CD4-positive, alpha-beta T cell (primary cell): ENCODE data around the gene MSL3. TPM values are rescaled to one million over a fixed set of nuclear protein-coding genes. Genes with fewer than 3 reads are reported as not detected.

Experiments
- ATAC-seq: fragments of 200-7000 bp; cut with Tn5 transposase; one replicate; pipeline ENCODE4 v1.10.0; 2022; ENCODE audit warnings: mild to moderate bottlenecking; ENCODE audit not compliant: poor library complexity
- CTCF ChIA-PET: fragments of 350-600 bp; sonication (Branson Sonifier 250); formaldehyde crosslinking; loops from one replicate; lab custom pipeline; 2021; ENCODE audit warnings: antibody characterized with exemption, inconsistent platforms; lab: Charles Lee
- POLR2A ChIA-PET: fragments of 350-600 bp; sonication (Branson Sonifier 250); formaldehyde crosslinking; loops from one replicate; lab custom pipeline; 2021; ENCODE audit warnings: antibody characterized with exemption, inconsistent platforms; lab: Charles Lee
- DNase-seq, 14 experiments: peaks; one replicate each; pipeline ENCODE4 v3.0.0-alpha.2; 2013 to 2020; ENCODE audit warnings: mixed read lengths in 2 of 14
- H3K27ac ChIP-seq, 2 donors: one replicate each; pipeline versions ENCODE4 v1.5.1 to v1.7.0; 2013; ENCODE audit warnings: low read length in 2 of 2, low read depth in 1 of 2, mild to moderate bottlenecking in 1 of 2
- H3K27me3 ChIP-seq, 2 experiments: 1 replicate in 1 of 2; 2 replicates in 1 of 2; pipeline versions ENCODE4 v1.6.1 to v1.7.0; 2013; ENCODE audit warnings: low read length in 2 of 2, control low read depth in 1 of 2, mild to moderate bottlenecking in 1 of 2, moderate library complexity in 1 of 2; ENCODE audit not compliant: insufficient read depth in 2 of 2, control insufficient read depth in 1 of 2
- H3K36me3 ChIP-seq: one replicate; pipeline ENCODE4 v1.6.1; 2013; ENCODE audit warnings: low read length, control low read depth; ENCODE audit not compliant: insufficient read depth
- H3K4me1 ChIP-seq: one replicate; pipeline ENCODE4 v1.6.1; 2013; ENCODE audit warnings: low read length, control low read depth; ENCODE audit not compliant: insufficient read depth
- H3K4me3 ChIP-seq: one replicate; pipeline ENCODE4 v1.5.1; 2013; ENCODE audit warnings: mild to moderate bottlenecking, low read length, moderate library complexity
- H3K9me3 ChIP-seq, 2 experiments: 1 replicate in 1 of 2; 2 replicates in 1 of 2; pipeline versions ENCODE4 v1.6.1 to v1.7.0; 2013; ENCODE audit warnings: low read length in 2 of 2, mild to moderate bottlenecking in 2 of 2, control low read depth in 1 of 2, moderate library complexity in 1 of 2; ENCODE audit not compliant: control insufficient read depth in 1 of 2, insufficient read depth in 1 of 2
- H3K27ac Mint-ChIP-seq: one replicate; pipeline ENCODE4 v1.8.0; 2020; ENCODE audit warnings: mixed read lengths
- H3K27me3 Mint-ChIP-seq: one replicate; pipeline ENCODE4 v1.8.0; 2021; ENCODE audit warnings: mixed read lengths
- H3K36me3 Mint-ChIP-seq: one replicate; pipeline ENCODE4 v1.8.0; 2021; ENCODE audit warnings: low read depth, mixed read lengths
- H3K4me1 Mint-ChIP-seq: one replicate; pipeline ENCODE4 v1.8.0; 2021; ENCODE audit warnings: low read depth, mixed read lengths
- H3K4me3 Mint-ChIP-seq: one replicate; pipeline ENCODE4 v1.8.0; 2020; ENCODE audit warnings: mild to moderate bottlenecking, mixed read lengths
- H3K9me3 Mint-ChIP-seq: one replicate; pipeline ENCODE4 v1.8.0; 2020; ENCODE audit warnings: mixed read lengths
- intact Hi-C, 2 experiments: fragments of 100-400 bp; cut with DNase I in 1 of 2; cut with micrococcal nuclease in 1 of 2; formaldehyde crosslinking; loops; one replicate each; pipeline versions ENCODE4 v1.15.1 to v1.9.0; 2023 to 2025; cut with DNase I, micrococcal nuclease
- total RNA-seq, 174 experiments: library from RNA in 2 of 174; stranded (reverse) in 2 of 174; gene quantifications; one replicate each; pipeline ENCODE4 v1.2.3 and lab custom pipeline; 2021 to 2026
- TF ChIP-seq, protein P1 (sequence below): fragments of 200-600 bp; IDR thresholded peaks from one replicate; pipeline ENCODE4 v1.8.0; 2022; ENCODE audit warnings: antibody characterized with exemption, mild to moderate bottlenecking

Gene MSL3
- total RNA-seq, 2 experiments from 2014 or later: 126 to 137 TPM

DNA sequence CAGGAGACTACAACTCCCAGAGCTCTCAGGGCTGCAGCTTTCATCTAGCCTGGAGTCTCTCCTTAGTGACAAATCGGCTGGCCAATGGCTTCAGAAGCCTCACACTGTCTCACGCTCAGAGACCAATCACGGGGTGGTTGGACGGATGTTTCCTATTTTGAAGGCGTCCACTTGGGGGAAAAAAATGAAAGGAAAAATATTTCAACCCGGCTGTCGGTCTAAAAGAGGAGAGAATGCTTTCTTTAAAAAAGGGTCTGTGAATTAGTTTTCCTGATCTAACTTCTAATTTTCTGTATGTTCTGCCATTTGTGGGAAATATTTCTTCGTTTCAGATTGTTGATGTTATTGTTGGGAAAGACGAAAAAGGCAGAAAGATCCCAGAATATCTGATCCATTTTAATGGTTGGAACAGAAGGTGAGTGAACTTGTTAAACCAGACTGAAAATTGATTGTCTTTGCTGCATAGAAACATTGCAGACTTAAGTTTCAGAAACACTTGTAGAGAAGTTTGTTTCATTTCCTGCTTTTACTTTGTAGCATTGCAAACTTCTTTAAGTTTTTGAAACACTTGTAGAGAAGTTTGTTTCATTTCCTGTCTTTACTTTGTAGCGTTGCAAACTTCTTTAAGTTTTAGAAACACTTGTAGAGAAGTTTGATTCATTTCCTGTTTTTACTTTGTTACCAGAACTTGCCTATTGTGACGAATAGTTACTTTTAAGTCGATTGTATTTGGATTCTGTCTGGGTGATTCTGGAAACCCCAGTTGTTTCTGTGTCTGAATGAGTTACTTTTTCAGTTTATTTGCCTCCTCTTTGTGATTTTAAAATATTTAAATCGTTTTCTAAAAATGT, 1.6 kb downstream of the MSL3 start:
- POLR2A ChIA-PET: interaction anchor here (0.7 to 3.4 kb wide), 4 partner anchors 8 to 27 kb away, joined by 3 to 17 read pairs (median 8); no protein-coding TSS in a partner anchor
- DNase-seq: peak; percentile 46 to 90 (median 62)
- H3K36me3 ChIP-seq: peaks cover 28% of the 10 kb centered on the region
- Mint-ChIP-seq H3K27me3 (no peaks in the 10 kb centered on the region), H3K4me3 (peak overlapping the region; percentile 88), H3K36me3 (peaks cover 53% of the 10 kb centered on the region), H3K27ac (peak overlapping the region; percentile 94), H3K9me3 (no peaks in the 10 kb centered on the region), H3K4me1 (peaks cover 44% of the 10 kb centered on the region)
- peak overlapping the region; percentile 95 for H3K4me3 ChIP-seq
- peak; percentile 68 for ATAC-seq
- CTCF ChIA-PET: interaction anchor here (3.0 kb wide), 1 partner anchor 11 kb away, joined by 9 read pairs; no protein-coding TSS in a partner anchor
- H3K4me1 ChIP-seq: peaks cover 34% of the 10 kb centered on the region
- TF ChIP-seq, protein P1, sequence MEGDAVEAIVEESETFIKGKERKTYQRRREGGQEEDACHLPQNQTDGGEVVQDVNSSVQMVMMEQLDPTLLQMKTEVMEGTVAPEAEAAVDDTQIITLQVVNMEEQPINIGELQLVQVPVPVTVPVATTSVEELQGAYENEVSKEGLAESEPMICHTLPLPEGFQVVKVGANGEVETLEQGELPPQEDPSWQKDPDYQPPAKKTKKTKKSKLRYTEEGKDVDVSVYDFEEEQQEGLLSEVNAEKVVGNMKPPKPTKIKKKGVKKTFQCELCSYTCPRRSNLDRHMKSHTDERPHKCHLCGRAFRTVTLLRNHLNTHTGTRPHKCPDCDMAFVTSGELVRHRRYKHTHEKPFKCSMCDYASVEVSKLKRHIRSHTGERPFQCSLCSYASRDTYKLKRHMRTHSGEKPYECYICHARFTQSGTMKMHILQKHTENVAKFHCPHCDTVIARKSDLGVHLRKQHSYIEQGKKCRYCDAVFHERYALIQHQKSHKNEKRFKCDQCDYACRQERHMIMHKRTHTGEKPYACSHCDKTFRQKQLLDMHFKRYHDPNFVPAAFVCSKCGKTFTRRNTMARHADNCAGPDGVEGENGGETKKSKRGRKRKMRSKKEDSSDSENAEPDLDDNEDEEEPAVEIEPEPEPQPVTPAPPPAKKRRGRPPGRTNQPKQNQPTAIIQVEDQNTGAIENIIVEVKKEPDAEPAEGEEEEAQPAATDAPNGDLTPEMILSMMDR: no peak
- intact Hi-C loops: loop anchor here in 1 of 2 experiments (5.0 to 10.0 kb wide), 3 partner anchors 645 to 1893 kb away; partner anchors contain the start of genes HCCS and TCEANC
- no peaks in the 10 kb centered on the region for H3K9me3 ChIP-seq
- no peaks in the 10 kb centered on the region for H3K27me3 ChIP-seq
- peak overlapping the region; percentile 91 to 93 for H3K27ac ChIP-seq

DNA sequence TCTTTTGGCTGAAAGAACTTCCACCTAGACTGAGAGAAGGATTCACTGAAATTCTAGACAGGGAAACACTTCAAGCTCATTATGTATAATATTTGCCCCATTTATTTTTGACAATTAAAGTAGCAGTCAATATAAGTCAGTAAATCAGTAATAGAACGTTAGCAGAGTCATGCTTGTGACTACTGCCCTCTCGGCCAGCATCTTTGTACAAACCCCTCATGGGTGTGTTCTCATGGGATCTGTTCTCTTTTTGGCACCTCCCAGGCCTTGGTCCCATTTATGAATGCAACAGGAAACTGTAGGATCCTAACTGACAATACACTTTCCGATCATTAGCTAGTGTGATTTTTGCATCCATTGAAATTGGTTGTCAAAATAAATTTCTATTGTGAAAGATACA, 2.9 kb downstream of the MSL3 start:
- H3K36me3 ChIP-seq: peaks cover 41% of the 10 kb centered on the region
- DNase-seq (no peak), ATAC-seq (no peak)
- TF ChIP-seq, protein P1: no peak
- peaks cover 46% of the 10 kb centered on the region for H3K4me1 ChIP-seq
- CTCF ChIA-PET: no interaction called here
- H3K27me3 Mint-ChIP-seq: no peaks in the 10 kb centered on the region
- no peaks in the 10 kb centered on the region for H3K27me3 ChIP-seq
- peaks cover 66% of the 10 kb centered on the region for H3K36me3 Mint-ChIP-seq
- no peaks in the 10 kb centered on the region for H3K9me3 Mint-ChIP-seq
- peak overlapping the region; percentile 91 to 93 for H3K27ac ChIP-seq
- POLR2A ChIA-PET: interaction anchor here (0.6 to 0.9 kb wide), 2 partner anchors 9 to 10 kb away, joined by 3 to 4 read pairs; no protein-coding TSS in a partner anchor
- peak overlapping the region; percentile 95 for H3K4me3 ChIP-seq
- intact Hi-C loops: loop anchor here in 1 of 2 experiments (5.0 kb wide), 1 partner anchor 1891 kb away; the partner anchor contains the start of gene TCEANC
- no peaks in the 10 kb centered on the region for H3K9me3 ChIP-seq
- peak overlapping the region; percentile 91 for H3K4me3 Mint-ChIP-seq
- H3K4me1 Mint-ChIP-seq: peaks cover 57% of the 10 kb centered on the region
- peak overlapping the region; percentile 94 for H3K27ac Mint-ChIP-seq

DNA sequence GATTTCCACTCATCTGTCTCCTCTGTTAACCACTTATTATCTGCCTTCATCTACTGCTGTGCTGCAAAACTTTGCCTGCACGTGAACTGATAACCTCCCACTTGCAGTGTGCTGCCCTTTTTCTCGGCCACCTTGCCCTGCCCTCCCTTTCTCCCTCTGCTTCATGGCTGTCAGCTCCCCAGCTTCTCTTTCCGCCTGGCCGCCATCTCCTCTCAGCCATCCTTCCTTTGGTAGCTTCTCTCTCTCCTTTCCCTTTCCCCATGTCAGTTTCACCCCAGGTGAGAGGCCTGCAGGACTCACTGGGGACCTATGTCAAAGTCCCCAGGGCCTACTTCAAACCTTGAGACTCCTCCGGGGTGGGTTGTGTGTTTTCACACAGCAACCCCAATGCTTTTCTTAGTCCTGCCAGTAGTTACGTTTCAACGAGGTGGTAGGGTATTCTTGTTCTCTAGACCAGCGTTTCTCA, 6.6 kb downstream of the MSL3 start:
- peaks cover 73% of the 10 kb centered on the region for H3K36me3 ChIP-seq
- peak overlapping the region; percentile 44 to 65 for H3K27ac ChIP-seq
- ChIA-PET POLR2A (no interaction called here), CTCF (no interaction called here)
- DNase-seq (no peak), ATAC-seq (no peak)
- no peaks in the 10 kb centered on the region for H3K27me3 Mint-ChIP-seq
- no peaks in the 10 kb centered on the region for H3K9me3 ChIP-seq
- H3K4me3 ChIP-seq: peak overlapping the region; percentile 38
- H3K4me3 Mint-ChIP-seq: peak overlapping the region; percentile 93
- TF ChIP-seq, protein P1: no peak
- H3K4me1 ChIP-seq: peaks cover 44% of the 10 kb centered on the region
- H3K36me3 Mint-ChIP-seq: peaks cover 91% of the 10 kb centered on the region
- peaks cover 73% of the 10 kb centered on the region for H3K4me1 Mint-ChIP-seq
- intact Hi-C loops: loop anchor here in 1 of 2 experiments (5.0 kb wide), 1 partner anchor 1888 kb away; the partner anchor contains the start of gene TCEANC
- H3K27ac Mint-ChIP-seq: peak overlapping the region; percentile 94
- H3K9me3 Mint-ChIP-seq: no peaks in the 10 kb centered on the region
- no peaks in the 10 kb centered on the region for H3K27me3 ChIP-seq
